DMS153 treated with DMSO at 0.1 percent for 48 hours (cell line): ENCODE data around the gene CIAO3.

ENCODE experiments used
- DNase-seq: peaks from one replicate; lab custom pipeline; 2025; ENCODE audit not compliant: unreplicated experiment; lab: John Stamatoyannopoulos, UW

Gene CIAO3

DNA sequence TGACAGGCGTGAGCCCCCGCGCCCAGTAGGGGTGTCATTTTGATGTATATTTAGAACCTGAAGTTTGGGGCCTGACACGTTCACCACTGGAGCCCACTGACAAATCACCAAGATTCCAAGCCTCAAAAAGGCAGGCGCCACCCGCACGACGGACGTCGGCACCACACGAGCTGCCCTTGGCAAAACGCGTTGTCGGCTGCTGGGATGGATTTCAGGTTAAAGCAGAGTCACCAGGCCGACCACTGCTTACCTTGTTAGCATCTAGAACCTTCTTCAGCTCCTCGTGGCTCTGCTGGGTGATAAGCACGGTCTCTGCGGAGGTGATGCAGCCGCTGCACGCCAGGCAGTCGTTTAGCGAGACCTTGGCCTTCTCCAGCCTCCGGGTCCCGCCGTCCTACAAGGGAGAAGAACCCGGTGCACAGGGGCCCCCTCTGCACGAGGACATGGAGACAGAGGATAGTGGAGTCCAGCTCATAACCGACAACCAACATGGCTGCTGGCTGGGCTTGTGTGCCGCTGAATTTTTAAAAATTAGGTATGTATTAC lies 3.8 kb downstream of the CIAO3 start:
- no peak for DNase-seq

DNA sequence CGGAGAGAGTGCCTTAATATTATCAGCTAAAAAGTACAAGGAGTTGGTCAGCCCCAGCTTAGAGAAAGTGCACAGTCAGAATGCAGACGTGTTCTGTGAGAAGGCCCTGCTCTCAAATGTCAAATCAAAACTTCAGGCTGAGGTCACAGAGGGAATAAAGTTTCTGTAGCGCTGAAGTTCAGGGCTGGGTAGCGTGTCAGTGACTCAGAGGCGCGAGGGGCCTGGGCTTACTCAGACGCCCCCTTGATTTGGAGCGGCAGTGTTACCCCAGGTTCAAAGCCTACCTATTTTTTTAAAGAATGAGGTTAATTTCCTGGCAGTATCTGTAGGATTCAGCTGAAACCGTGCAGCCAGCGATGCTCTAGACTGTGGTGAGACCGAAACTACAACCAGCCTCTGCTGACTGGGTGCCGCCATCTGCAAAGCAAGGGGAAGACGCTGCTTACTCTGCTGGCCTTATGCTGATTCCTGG lies 4.8 kb downstream of the CIAO3 start:
- DNase-seq, result no peak

DNA sequence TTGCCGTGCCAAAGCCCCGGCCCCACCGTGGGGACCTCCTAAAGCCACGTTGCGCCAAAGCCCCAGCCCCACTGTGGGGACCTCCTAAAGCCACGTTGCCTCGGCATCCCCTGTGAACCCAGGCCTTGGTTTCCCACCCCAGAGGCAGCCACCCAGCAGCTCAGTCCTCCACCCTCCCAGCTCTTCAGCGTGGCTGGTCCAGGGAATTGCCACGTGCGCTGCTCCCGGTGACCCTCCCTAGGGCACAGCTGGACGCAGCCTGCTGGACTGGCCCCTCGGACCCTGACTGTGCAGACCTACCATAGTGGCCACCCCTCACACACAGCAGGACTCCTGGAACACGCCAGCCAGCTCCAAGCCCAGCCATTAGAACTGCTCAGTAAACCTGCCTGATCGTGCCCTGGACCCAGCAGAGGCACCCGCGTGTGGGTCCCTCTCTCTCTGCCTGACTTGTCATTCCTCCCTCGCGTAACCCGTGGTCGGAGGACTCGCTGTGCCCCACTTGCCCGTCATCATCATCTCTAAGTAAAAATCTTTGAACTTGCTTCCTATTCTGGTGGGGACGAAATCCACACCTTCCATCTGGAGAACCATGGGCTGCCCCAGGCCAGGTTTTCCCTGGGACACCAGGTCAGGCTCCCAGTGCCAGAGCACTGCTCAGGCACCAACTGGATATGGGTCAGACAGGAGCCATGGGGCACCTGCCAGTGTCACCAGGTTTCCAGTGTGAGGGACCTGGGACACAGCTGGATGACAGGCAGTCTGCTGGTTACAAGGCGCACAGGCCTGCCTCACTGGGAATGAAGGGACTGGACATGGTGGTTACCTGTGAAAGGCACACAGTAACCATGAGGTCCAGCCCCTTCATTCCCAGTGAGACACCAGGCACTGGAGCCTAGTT lies 5.6 kb downstream of the CIAO3 start:
- DNase-seq, result no peak

DNA sequence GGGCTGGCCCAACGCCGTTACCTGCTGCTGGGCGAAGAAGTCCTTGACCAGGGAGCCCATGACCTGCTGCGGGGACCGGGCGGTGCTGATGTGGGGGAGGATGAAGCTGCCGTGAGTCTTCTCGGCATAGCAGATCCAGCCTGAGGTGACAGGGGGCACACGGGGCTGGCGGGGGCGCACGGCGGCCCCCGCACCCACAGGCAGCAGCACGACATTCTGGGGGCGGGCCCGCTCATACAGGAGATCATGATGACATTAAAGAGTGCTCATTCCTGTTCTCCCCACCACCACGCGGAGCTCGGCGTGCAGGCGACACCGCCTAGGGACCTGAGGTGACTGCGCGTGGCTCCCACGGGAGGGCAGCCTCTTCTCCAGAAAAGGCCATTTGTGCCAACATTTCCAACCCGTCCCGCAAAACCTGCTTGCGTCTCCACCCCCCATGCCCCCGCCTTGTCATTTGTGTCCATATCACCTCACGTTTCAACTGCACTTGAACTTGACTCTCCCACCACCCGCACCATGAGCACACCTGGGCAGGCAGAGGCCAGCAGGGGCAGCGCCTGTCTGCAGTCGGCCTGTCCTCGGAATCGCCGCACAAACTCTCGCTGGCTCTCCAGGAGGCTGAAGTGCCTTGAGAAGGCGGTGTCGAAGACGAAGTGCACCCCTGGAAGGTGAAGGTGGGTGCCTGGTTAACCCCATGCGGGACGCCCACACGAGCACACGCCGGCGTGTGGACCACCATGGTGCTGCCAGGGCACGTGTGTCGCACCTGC lies 6.4 kb downstream of the CIAO3 start:
- DNase-seq, result no peak

DNA sequence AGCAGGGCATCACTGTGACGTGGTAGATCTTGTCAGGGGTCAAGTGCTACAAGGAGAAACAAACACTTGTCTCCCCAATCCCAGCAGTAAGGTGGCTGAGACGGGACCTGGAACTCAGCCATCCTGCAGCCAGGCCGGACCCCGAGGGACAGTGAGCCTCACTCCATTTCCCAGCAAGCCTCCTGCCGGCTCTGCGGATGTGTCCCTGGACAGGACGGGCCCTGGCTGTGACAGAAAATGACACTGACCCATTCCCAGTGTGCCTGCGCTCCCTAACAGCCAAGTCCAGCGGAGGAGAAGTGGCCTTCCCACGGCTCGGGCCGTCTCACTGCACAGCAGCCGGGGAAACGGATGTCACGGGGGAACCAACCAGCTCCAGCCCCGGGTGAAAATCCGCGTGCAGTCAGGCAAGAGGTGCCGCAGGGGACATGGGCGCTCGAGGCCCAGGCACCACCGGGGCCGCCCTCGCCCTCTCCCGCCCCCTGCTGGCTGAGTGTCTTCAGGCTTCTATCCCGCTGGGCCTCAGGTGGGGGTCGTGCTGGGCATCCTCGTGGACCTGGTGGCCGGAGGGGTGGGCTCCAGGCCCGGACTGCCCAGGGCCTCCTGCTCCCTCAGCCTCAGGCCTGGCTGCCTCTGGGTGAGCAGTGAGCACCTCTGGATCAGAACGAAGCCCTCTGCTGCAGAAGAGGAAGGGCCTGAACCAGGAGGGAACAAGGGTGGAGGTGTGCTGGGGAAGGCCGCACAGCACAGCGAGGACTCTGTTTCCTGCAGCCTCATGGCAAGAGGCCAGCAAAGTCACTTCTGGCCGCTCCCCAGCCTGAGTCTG lies 7.2 kb downstream of the CIAO3 start:
- no peak for DNase-seq

DNA sequence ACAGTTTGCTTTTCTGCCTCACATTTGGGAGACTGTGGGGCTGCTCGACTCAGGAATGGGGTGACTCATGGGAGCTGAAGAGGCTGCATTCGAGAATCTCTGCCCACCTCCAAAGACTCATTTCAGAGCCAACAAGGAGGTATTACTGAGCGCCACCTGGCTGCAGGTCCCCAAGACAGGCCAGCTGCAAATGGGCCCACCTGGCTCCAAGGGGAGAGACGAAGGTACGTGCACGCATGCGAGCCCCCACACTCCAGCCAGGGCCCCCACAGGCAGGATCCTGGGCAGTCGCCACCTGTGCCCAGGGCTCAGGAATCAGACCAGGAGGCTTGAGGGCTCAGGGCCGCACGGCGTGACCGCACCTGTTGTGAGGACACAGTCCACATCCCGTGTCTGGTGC lies 7.9 kb downstream of the CIAO3 start:
- DNase-seq, result no peak

DNA sequence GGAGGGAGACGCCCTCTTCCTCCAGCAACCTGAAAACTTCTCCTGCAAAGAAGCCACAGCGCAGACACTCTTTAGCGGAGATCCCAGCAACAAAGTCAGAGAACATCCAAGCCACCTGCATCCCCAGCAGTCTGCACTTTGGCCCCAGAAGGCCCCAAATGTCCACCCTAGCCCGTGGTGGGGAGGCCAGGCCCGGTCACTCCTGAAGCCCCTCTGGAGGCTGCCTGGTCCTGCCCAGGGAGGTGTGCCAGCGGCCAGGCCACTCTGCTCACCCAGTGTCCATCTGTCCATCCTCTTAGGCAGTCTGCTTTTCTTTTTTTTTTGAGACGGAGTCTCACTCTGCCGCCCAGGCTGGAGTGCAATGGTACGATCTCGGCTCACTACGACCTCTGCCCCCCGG lies 8.5 kb downstream of the CIAO3 start:
- no peak for DNase-seq

DNA sequence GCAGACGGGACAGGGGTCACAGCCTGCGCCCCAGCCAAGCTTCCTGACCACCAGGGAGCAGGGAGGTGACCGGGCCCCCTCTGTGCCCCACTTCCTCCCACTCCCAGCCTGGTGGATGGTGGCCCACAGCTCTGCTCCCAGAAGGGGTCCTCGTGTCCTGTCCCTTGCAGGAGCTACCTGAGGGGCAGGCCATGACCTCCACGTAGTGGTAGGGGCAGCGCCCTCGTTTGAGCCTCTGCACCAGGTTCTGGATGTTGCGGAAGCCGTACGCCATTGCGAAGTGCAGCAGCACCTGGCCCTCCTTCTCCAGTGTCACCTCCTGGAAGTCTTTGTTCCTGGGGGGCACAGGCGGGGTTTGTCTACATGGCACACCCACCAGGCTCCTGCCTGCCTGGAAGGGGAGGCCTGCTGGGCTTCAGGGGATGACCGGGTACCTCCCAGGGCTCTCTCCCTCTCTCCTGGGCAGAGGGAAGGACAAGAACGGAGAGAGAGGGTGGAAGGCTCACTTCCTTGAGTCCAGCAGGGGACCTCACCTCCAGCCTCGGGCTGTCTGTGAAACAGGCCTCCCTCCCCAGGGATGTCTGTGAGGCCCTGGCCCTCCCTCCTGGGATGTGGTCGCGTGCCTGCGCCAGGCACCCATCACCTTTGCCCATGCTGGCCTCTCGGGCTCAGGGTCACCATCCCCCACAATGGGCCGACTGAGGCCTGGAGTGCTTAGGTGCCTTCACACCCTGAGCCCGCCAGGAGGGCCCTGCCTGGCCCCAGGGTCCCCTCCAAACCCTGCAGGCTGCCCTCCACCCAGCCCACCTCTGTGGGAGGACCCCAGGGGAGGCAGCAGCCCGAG lies 9.9 kb downstream of the CIAO3 start:
- no peak for DNase-seq

DNA sequence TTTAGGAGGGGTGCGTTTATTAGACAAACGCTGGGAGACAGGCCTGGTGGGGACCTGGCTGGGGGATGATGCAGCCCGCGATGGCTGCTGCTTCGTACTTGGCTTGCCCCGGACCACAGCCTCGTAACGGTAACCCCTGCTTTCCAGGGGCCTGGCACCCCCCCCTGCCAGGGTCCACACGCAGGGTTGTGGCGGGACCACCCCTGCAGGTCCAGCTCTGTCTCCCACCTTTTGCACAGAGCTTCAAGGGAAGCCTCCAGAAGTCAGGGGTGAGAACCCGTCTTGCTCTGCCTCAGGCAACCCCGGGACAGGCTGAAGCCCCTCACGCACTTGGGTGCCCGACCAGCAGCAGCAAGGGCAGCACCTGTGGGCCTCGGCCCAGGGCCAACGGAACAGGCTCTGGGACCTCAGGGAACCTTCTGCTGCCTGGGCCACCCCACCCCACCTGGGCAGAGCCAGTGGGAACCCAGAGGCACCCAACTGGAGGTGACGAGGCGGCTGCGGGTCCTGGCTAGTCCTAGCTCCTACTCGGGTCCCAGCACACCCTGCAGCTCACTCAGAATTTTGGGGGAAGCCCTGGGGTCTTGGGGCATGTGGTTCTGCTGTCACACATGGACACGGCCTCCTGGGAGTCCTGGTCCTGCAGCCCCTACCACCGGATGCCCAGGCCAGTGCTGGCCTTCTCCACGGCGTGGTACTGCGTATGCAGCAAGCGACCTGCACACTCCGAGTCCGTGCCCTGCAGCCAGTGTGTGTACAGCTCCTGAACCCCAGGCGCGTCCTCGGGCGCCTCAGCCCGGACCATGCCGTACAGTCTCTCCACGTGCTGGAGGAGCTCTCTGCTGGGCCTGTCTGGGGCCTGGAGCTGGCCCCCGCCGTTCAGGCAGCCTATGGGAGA lies 10.8 kb downstream of the CIAO3 start:
- no peak for DNase-seq

DNA sequence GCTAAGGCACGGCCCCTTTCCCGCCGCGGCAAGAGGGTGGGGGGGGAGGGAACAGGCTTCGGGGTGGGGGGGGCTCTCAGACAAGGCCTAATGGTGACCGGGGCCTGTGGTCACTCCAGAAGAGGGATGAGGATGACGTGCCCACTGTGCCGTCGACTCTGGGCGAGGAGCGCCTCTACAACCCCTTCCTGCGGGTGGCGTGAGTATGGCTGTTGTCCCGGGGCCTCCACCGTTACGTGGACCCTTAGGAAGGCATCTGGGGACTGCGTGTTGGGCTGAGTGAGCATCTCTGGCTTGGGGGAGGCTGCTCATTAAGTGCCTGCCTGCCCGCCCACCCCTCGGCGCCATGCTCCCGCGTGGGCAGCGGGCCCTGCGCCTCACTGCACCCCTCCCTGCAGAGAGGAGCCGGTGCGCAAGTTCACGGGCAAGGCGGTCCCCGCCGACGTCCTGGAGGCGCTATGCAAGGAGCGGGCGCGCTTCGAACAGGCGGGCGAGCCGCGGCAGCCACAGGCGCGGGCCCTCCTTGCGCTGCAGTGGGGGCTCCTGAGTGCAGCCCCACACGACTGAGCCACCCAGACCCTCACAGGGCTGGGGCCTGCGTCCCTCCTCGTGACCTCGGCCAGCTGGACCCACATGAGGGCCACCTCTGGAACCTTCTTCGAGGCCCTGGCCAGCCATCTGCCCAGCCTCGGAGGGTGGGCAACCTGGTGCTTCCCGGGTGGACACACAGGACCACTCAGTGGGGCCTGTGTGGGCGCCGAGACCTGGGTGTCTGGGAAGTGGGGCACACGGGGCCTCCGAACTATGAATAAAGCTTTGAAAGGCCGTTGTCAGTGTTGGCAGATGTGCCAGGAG lies 11.7 kb downstream of the CIAO3 start:
- DNase-seq, result no peak

DNA sequence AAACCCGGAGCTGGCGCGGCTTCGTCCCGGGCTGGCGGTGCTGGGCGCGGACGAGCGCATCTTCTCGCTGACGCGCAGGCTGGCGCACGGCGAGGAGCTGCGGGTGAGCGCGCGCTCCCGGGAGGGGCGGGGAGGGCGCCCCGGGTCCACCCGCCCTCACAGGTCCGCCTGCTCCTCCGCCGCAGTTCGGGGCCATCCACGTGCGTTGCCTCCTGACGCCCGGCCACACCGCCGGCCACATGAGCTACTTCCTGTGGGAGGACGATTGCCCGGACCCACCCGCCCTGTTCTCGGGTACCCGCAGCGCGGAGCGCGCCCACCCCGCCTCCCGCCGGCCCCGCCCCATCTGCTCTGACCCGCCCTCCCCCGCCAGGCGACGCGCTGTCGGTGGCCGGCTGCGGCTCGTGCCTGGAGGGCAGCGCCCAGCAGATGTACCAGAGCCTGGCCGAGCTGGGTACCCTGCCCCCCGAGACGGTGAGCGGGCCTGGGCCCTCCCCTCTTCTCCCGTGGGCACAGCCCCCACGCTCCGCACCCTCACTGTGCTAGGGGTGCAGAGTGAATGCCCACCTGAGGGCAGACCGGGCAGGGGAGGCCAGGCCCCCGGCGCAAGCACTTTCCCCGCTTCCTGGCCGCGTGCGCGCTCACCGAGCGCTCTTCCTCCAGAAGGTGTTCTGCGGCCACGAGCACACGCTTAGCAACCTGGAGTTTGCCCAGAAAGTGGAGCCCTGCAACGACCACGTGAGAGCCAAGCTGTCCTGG lies 12.5 kb downstream of the CIAO3 start:
- no peak for DNase-seq

DNA sequence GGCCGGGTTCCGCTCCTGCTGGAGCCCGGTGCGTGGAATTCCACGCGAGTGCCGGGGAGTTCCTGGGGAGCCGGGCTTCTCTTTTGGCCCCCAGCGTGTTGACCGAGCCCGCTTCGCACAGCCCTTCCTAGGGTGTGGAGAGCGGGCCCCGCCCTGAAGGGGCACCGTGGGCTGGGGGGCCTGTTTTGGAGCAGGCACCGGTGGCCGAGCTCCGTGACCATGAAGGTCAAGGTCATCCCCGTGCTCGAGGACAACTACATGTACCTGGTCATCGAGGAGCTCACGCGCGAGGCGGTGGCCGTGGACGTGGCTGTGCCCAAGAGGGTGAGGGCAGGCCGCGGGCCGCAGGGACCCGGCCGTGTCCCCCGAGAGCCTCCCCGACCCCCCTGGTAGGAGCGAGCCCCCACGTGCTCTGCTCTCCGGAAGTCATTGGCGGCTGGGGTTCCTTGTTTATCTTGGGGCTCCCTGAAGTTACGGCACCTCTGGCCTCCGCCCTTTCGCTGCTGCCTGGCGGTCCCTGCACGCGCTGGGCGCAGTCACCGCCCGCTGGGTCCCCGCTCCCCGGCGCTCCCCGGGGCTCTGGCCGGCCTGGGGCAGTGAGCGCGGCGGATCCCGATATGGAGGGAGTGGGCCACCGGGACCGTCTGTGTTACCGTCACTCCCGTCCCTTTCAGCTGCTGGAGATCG lies 13.4 kb downstream of the CIAO3 start:
- no peak for DNase-seq

DNA sequence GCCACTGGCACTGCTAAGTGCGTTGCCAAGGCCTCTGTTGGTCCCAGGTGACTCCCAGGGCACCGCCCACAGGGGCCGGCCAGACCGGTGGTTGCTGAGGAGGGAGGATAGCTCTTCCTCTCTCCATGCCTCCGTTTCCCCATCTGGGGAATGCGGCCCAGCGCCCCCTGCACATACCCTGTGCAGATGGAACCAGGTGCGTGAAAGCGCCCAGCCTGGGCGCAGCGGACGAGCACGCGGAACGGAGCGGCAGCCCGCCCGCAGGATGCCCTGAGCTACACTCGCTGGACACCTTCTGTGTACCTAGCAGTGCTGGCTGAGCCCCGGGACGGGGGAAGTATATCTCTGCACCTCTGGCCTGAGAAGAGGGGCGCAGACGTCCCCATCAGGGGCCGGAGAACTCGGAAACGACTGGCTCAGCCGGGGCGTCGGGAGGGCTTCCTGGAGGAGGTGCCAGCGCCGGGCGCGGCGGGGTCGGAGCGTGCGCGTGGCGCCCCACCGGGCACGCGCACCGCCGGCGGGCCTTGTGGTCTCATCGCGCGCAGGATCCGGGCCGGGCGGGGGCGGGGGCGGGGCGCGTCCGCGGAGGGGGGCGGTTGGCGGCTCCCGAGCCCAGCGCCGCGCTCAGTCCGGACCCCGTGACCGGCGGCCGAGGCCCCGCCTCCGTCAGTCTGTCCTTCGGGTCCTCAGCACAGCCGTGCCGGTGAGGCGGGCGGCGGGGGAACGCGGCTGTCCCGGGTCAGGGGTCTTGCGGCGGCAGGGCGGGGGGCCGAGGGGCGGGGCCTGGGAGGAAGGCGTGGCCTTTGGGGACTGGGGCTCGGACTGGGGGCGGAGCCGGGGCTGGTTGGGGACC lies 14.1 kb downstream of the CIAO3 start, which contains the start of the genes CCDC78 and HAGHL:
TSS of gene CCDC78 (minus strand) at position 6 of the 853 bp plus-strand sequence. CDS start 76 bp downstream, outside the sequence.
TSS of gene HAGHL (plus strand) at position 669 of the 853 bp plus-strand sequence. CDS start 404 bp downstream, outside the sequence.
- DNase-seq, result no peak

DNA sequence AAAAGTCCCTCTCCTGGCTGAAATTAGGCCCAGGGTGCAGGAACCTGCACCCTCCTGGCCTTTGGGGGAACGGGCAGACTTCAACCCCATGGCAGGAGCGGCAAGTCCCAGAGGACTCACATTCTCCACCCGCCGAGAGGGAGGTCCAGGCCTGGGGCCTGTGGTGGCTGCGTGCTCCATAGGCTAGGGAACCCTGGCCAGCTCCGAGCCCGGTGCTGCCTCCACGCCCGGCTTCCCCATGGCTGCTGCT lies 14.7 kb downstream of the CIAO3 start:
- no peak for DNase-seq

DNA sequence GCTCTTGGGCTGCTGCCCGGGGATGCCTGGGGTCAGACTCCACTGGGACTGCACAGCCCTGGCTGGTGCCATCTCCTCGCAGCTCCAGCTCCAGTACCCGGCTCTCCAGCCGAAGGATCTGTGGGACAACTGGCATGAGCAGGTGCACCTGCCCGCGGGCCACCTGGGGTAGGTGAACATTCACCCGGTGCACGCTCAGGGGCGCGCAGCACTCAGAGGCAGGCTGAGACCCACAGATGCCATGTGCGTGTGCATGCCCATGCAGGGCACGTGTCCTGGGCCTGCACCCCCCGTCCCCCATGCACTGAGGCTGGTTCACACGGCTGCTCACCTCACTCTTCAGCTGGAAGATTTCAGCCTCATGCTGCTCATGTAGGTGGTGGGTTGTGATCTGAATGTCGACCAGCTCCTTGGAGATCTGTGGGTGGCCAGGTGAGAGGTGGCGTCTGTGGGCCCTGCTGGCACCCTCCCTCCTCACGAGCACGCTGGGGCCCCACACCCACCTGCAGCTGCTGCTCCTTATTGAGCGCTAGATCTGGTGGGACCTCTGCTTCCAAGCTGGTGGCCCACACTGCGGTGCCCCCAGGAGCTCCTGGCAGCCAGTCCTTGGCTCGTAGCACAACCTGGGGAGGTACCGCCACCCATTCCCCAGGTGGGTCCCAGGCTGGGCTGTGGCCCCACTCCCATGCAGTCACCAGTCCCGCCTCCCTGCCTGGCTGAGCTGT lies 15.2 kb downstream of the CIAO3 start:
- no peak for DNase-seq
